Measurements from ENCODE around the gene ZDHHC11.

DNA sequence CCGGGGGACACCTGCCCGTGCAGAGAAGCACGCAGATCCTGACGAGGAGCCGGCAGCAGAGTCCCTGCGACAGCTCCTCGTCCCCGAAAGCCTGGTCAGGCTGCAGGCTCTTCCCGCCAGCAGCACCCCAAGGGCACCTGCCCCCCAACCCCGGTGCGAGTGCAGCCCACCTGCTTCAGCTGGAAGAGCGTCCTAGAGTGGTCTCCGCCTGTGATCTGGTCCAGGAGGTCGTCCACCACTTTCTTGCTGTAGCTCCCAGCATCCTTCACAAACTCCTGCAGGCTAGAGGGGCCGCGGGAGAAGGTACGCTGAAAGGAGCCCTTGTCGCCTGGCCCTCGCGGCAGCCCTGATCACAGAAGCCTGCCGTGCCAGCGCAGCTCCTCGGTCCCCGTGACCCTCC, 25.1 kb upstream of the ZDHHC11 start:
- TF ChIP-seq CTCF (IDR thresholded peaks at IDR 0.05) (no peak), POLR2AphosphoS5 (IDR thresholded peaks at IDR 0.05) (no peak), POLR2A (IDR thresholded peaks at IDR 0.05) (no peak)
